Ovary (tissue), 9 donors: ENCODE results near the gene RNF181. TPM values are rescaled to one million over a fixed set of nuclear protein-coding genes. Genes with fewer than 3 reads are reported as not detected.
"Not testable (repeated sequence)": the region's sequence is repeated elsewhere in the genome, so short reads cannot be mapped to it uniquely, and the experiment has no call there.

Experiments used
- DNase-seq, 5 donors: peaks; one replicate each; pipeline ENCODE4 v3.0.0-alpha.2; 2019 to 2020
- H3K27ac ChIP-seq, 2 donors: fragments of 200-600 bp; one replicate each; pipeline versions ENCODE4 v1.5.1 to v1.8.0; 2019 to 2022
- H3K27me3 ChIP-seq: fragments of 200-600 bp; one replicate; pipeline ENCODE4 v1.8.0; 2022
- H3K36me3 ChIP-seq: fragments of 200-600 bp; sonication (generic); one replicate; pipeline ENCODE4 v1.5.1; 2019
- H3K4me1 ChIP-seq: one replicate; pipeline ENCODE4 v1.8.1; 2013; ENCODE audit warnings: mild to moderate bottlenecking, moderate library complexity; ENCODE audit not compliant: insufficient read depth
- H3K4me3 ChIP-seq: fragments of 200-600 bp; sonication (generic); one replicate; pipeline ENCODE4 v1.5.1; 2017
- H3K9me3 ChIP-seq, 2 donors: fragments of 200-600 bp in 1 of 2; sonication (generic) in 1 of 2; one replicate each; pipeline versions ENCODE4 v1.5.1 to v1.8.1; 2013 to 2019; ENCODE audit warnings: mild to moderate bottlenecking in 1 of 2, moderate library complexity in 1 of 2
- EP300 ChIP-seq: sonication (generic); formaldehyde crosslinking; IDR thresholded peaks from one replicate; pipeline ENCODE4 v1.6.1; 2017; ENCODE audit warnings: antibody characterized with exemption
- POLR2A ChIP-seq: fragments of 450-650 bp; IDR thresholded peaks from one replicate; pipeline ENCODE4 v1.6.1; 2017; ENCODE audit warnings: antibody characterized with exemption, mild to moderate bottlenecking, moderate library complexity
- WGBS, 3 donors: extraction: QIAGEN DNeasy Blood & Tissue Kit in 1 of 3; methylation state at CpG; one replicate each; pipeline versions ENCODE4 v1.1.5 to v1.1.7; 2013 to 2017; 5-methylcytosine and 5-hydroxymethylcytosine counted together
- intact Hi-C, 4 donors: fragments of 100-400 bp; cut with DNase I; formaldehyde crosslinking; loops; one replicate each; pipeline versions ENCODE4 v1.11.0 to v1.15.1; 2022 to 2023
- polyA plus RNA-seq, 2 donors: library from polyadenylated mRNA; stranded (reverse); fragments of 200-250 nt in 1 of 2; fragments of 350-450 nt in 1 of 2; fragmentation: Illumina TruSeq in 1 of 2; extraction: RNeasy Lipid Tissue Mini Kit (QIAGEN cat#74804) in 1 of 2; gene quantifications; one replicate each; pipeline ENCODE4 v1.2.3, GENCODE V29; 2013 to 2014
- total RNA-seq, 7 donors: library from RNA; depleted of rRNA in 2 of 7; stranded (reverse); fragments of >200 nt in 2 of 7; fragmentation: NEBNext Ultra II Directional in 3 of 7; extraction: Animal tissue kit (Norgen Biotek cat#: 25700) in 3 of 7; gene quantifications; one replicate each; pipeline versions ENCODE4 v1.1.0 to v1.2.4, GENCODE V29; 2016 to 2023
- TF ChIP-seq, protein P1 (sequence below), 3 donors: fragments of 450-650 bp in 2 of 3; fragments of 200-600 bp in 1 of 3; IDR thresholded peaks; one replicate each; pipeline versions ENCODE4 v1.5.1 to v1.8.0; 2016 to 2022; ENCODE audit warnings: antibody characterized with exemption in 3 of 3, mild to moderate bottlenecking in 1 of 3
- donor health status: DM: no; HTN: no; CAD: no; lungs with moderate emphysema.
- donor health status: DM: no; HTN: no; CAD: no.
- donor health status: Bipolar disorder and iron deficiency.
- donor health status: DM: yes; HTN: yes; CAD: no.
- donor health status: DM: no; HTN: no; CAD: no.
- donor health status: DM: yes; HTN: yes; CAD: no.

The RNF181 gene
- total and polyA plus RNA-seq, 9 donors, result 61.1 to 148 (median 93.8) TPM

DNA sequence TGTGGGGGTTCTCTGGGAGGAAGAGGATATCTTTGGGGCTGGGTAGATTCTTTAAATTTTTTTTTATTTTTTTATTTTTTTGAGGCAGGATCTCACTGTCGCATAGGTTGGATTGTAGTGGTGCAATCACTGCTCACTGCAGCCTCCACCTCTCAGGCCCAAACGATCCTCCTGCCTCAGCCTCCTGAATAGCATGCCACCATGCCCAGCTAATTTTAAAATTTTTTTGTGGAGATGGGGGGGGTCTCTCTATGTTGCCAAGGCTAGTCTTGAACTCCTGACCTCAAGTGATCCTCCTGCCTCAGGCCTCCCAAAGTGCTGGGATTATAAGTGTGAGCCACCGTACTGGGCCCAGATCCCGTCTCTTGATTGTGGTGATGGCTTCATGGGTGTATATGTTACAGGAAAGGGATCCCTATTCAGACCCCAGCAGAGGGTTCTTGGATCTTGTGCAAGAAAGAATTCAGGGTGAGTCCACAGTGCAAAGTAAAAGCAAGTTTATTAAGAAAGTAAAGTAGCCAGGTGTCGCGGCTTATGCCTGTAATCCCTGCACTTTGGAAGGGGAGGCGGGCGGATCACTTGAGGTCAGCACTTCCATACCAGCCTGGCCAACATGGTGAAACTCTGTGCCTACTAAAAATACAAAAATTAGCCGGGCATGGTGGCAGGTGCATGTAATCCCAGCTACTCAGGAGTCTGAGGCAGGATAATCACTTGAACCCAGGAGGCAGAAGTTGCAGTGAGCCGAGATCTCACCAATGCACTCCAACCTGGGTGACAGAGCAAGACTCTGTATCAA lies 18.4 kb downstream of the RNF181 start:
- H3K27ac ChIP-seq, result no peak overlapping the region
- H3K27me3 ChIP-seq, result no peaks in the 10 kb centered on the region
- peaks cover 2% of the 10 kb centered on the region for H3K4me1 ChIP-seq
- H3K36me3 ChIP-seq, result no peaks in the 10 kb centered on the region
- H3K9me3 ChIP-seq, result no peaks in the 10 kb centered on the region
- TF ChIP-seq, protein P1, sequence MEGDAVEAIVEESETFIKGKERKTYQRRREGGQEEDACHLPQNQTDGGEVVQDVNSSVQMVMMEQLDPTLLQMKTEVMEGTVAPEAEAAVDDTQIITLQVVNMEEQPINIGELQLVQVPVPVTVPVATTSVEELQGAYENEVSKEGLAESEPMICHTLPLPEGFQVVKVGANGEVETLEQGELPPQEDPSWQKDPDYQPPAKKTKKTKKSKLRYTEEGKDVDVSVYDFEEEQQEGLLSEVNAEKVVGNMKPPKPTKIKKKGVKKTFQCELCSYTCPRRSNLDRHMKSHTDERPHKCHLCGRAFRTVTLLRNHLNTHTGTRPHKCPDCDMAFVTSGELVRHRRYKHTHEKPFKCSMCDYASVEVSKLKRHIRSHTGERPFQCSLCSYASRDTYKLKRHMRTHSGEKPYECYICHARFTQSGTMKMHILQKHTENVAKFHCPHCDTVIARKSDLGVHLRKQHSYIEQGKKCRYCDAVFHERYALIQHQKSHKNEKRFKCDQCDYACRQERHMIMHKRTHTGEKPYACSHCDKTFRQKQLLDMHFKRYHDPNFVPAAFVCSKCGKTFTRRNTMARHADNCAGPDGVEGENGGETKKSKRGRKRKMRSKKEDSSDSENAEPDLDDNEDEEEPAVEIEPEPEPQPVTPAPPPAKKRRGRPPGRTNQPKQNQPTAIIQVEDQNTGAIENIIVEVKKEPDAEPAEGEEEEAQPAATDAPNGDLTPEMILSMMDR (IDR thresholded peaks at IDR 0.05), result no peak
- TF ChIP-seq EP300 (no peak), POLR2A (no peak)
- intact Hi-C loops, result no loop called here
- no peak overlapping the region for H3K4me3 ChIP-seq
- 69 to 78% (median 76%) methylated on average over 10 of the region's 10 CpGs for WGBS, 3 donors
- DNase-seq, result no peak

DNA sequence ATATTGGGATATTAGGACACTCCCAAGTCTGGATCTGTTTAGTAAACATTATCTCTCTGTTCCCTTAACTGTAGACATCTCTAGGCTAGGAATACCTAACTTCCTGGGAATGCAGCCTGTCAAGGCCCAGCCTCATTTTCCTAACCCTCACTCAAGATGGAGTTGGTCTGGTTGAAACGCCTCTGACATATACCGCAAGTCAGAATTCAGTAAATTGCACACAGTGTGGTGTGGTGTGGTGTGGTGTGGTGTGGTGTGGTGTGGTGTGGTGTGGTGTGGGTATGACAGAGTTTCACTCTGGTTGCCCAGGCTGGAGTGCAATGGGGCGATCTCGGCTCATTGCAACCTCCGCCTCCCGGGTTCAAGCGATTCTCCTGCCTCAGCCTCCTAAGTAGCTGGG lies 19.2 kb downstream of the RNF181 start:
- H3K9me3 ChIP-seq, H3K27ac ChIP-seq, H3K36me3 ChIP-seq, DNase-seq, H3K27me3 ChIP-seq, H3K4me3 ChIP-seq, intact Hi-C loops, H3K4me1 ChIP-seq: not testable (repeated sequence)
- WGBS, 3 donors, result 89 to 94% (median 93%) methylated on average over 7 of the region's 7 CpGs

DNA sequence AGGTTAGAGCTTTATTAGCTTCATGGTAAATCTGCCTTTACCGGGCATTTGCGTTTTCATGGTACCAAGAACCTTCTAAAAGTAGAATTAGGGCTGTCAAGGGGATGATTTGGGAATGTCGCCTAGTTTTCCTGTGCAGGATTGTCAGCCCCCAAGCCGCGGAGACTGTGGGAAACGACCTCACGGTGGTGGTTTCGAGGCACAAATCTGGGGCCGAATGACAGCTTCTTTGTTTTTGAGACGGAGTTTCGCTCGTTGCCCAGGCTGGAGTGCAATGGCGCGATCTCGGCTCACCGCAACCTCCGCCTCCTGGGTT lies 19.8 kb downstream of the RNF181 start:
- WGBS, 3 donors, result 79 to 88% (median 85%) methylated on average over 17 of the region's 17 CpGs
- H3K9me3 ChIP-seq, result no peaks in the 10 kb centered on the region
- H3K27me3 ChIP-seq, result no peaks in the 10 kb centered on the region
- TF ChIP-seq EP300 (no peak), POLR2A (no peak)
- TF ChIP-seq, protein P1 (IDR thresholded peaks at IDR 0.05), result no peak
- intact Hi-C loops, result no loop called here
- no peak for DNase-seq
- no peak overlapping the region for H3K27ac ChIP-seq
- peaks cover 2% of the 10 kb centered on the region for H3K4me1 ChIP-seq
- H3K4me3 ChIP-seq, result peak overlapping the region; percentile 91
- no peaks in the 10 kb centered on the region for H3K36me3 ChIP-seq

DNA sequence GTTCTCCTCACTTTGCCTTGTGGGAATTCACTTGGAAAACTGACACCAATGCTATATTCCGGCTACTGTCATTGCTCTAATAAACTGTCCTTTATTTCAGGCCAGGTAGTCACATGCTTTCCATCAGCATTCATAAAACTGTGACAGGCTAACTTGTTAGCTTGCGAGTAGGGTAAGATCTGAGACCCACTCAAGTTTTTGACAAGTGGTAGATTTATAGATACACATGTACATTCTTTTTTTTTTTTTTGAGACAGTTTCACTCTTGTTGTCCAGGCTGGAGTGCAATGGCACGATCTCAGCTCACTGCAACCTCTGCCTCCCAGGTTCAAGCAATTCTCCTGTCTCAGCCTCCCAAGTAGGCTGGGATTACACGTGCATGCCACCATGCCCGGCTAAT lies 22.2 kb downstream of the RNF181 start:
- H3K27me3 ChIP-seq, H3K36me3 ChIP-seq, intact Hi-C loops, H3K27ac ChIP-seq, DNase-seq, H3K4me3 ChIP-seq, H3K9me3 ChIP-seq, H3K4me1 ChIP-seq: not testable (repeated sequence)
- WGBS, 3 donors, result 80 to 89% (median 83%) methylated on average over 5 of the region's 5 CpGs

DNA sequence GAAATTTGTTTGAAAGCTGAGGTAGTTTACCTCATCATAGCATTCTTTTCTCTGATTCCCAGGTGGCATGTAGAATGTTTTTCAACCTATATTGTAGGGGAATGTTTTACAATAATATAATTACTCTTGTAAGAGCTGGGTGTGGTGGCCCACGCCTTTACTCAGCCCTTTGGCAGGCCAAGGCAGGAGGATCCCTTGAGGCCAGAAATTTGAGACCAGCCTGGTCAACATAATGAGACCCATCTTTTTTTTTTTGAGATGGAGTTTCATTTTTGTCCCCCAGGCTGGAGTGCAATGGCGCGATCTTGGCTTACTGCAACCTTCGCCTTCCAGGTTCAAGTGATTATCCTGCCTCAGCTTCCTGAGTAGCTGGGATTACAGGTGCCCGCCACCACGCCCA lies 24.1 kb downstream of the RNF181 start:
- Histone ChIP-seq H3K27me3 (no peaks in the 10 kb centered on the region), H3K4me3 (no peak overlapping the region), H3K27ac (no peak overlapping the region), H3K9me3 (no peaks in the 10 kb centered on the region), H3K36me3 (no peaks in the 10 kb centered on the region), H3K4me1 (no peaks in the 10 kb centered on the region)
- WGBS, 3 donors, result 90 to 95% (median 93%) methylated on average over 6 of the region's 6 CpGs
- intact Hi-C loops, result no loop called here
- DNase-seq, result no peak
- TF ChIP-seq, protein P1 (IDR thresholded peaks at IDR 0.05), result no peak
- TF ChIP-seq EP300 (no peak), POLR2A (no peak)
